Measurements from ENCODE around the gene ELP4. TPM values are rescaled to one million over a fixed set of nuclear protein-coding genes. Genes with fewer than 3 reads are reported as not detected.
A peak's percentile ranks its signal among the peaks of the same experiment; 100 is the strongest.

Gene ELP4
- total and polyA plus RNA-seq, 2 donors from 2014 or later = 20.3 to 26.2 TPM

GRCh38 chr11:31818874-31819331 lies 309.3 kb downstream of the ELP4 start:
- TF ChIP-seq CTCF (IDR thresholded peaks at IDR 0.05; ENCODE audit: borderline replicate concordance, extremely low read depth, insufficient read depth) = no peak
- Histone ChIP-seq H3K36me3 (ENCODE audit: control insufficient read depth in 2 of 3, insufficient read depth in 3 of 3, low read length in 3 of 3) (no peaks in the 10 kb centered on the region), H3K9me3 (ENCODE audit: control insufficient read depth in 2 of 3, insufficient read depth in 1 of 3, low read length in 3 of 3) (no peaks in the 10 kb centered on the region), H3K4me1 (ENCODE audit: control insufficient read depth in 2 of 3, insufficient read depth in 2 of 3, low read depth in 1 of 3, low read length in 3 of 3) (peaks cover 0 to 6% (median 5%) of the 10 kb centered on the region in 3 donors), H3K4me3 (ENCODE audit: low read length in 3 of 3) (no peak overlapping the region), H3K9ac (ENCODE audit: low read length in 3 of 3) (no peak overlapping the region), H3K27ac (ENCODE audit: low read depth in 2 of 2, low read length in 2 of 2) (no peak overlapping the region), H3K27me3 (ENCODE audit: control insufficient read depth, insufficient read depth, low read length) (peaks cover 80% of the 10 kb centered on the region)
- intact Hi-C loops (cut with DNase I) = no loop called here
- no peak for FAIRE-seq
- DNase-seq = peak in 2 of 5 donors; percentile 42 to 61

- intact Hi-C loops (cut with DNase I) = no loop called here
- Histone ChIP-seq H3K9me3 (ENCODE audit: control insufficient read depth in 2 of 3, insufficient read depth in 1 of 3, low read length in 3 of 3) (no peaks in the 10 kb centered on the region), H3K27me3 (ENCODE audit: control insufficient read depth, insufficient read depth, low read length) (peaks cover 81% of the 10 kb centered on the region), H3K4me1 (ENCODE audit: control insufficient read depth in 2 of 3, insufficient read depth in 2 of 3, low read depth in 1 of 3, low read length in 3 of 3) (peaks cover 0 to 5% (median 2%) of the 10 kb centered on the region in 3 donors), H3K9ac (ENCODE audit: low read length in 3 of 3) (no peak overlapping the region), H3K27ac (ENCODE audit: low read depth in 2 of 2, low read length in 2 of 2) (no peak overlapping the region), H3K4me3 (ENCODE audit: low read length in 3 of 3) (no peak overlapping the region), H3K36me3 (ENCODE audit: control insufficient read depth in 2 of 3, insufficient read depth in 3 of 3, low read length in 3 of 3) (no peaks in the 10 kb centered on the region)
- DNase-seq = peak in 4 of 5 donors; percentile 10 to 71 (median 27)
- no peak for TF ChIP-seq CTCF (IDR thresholded peaks at IDR 0.05; ENCODE audit: borderline replicate concordance, extremely low read depth, insufficient read depth)
- no peak for FAIRE-seq
Observed at GRCh38 chr11:31819621-31820437, 310.3 kb downstream of the ELP4 start.

- H3K4me1 ChIP-seq (ENCODE audit: control insufficient read depth in 2 of 3, insufficient read depth in 2 of 3, low read depth in 1 of 3, low read length in 3 of 3) = peaks cover 0 to 5% (median 2%) of the 10 kb centered on the region in 3 donors
- FAIRE-seq (no peak), DNase-seq (peak in 3 of 5 donors; percentile 32 to 51 (median 32))
- H3K27ac ChIP-seq (ENCODE audit: low read depth in 2 of 2, low read length in 2 of 2) = no peak overlapping the region
- no peak for TF ChIP-seq CTCF (IDR thresholded peaks at IDR 0.05; ENCODE audit: borderline replicate concordance, extremely low read depth, insufficient read depth)
- no peak overlapping the region for H3K4me3 ChIP-seq (ENCODE audit: low read length in 3 of 3)
- no peak overlapping the region for H3K9ac ChIP-seq (ENCODE audit: low read length in 3 of 3)
- no peaks in the 10 kb centered on the region for H3K9me3 ChIP-seq (ENCODE audit: control insufficient read depth in 2 of 3, insufficient read depth in 1 of 3, low read length in 3 of 3)
- intact Hi-C loops (cut with DNase I) = no loop called here
- no peaks in the 10 kb centered on the region for H3K36me3 ChIP-seq (ENCODE audit: control insufficient read depth in 2 of 3, insufficient read depth in 3 of 3, low read length in 3 of 3)
- peaks cover 81% of the 10 kb centered on the region for H3K27me3 ChIP-seq (ENCODE audit: control insufficient read depth, insufficient read depth, low read length)
Observed at GRCh38 chr11:31820438-31820818, 310.9 kb downstream of the ELP4 start.

All from kidney (tissue), 14 donors.